HEK293 (cell line): ENCODE results near the gene TRPC4AP.
A peak's percentile ranks its signal among the peaks of the same experiment; 100 is the strongest.

Experiments used
- CTCF ChIA-PET: fragments of 350-600 bp; formaldehyde crosslinking; extraction: SDS; loops from one replicate; lab custom pipeline; 2021; ENCODE audit warnings: antibody characterized with exemption; lab: Yijun Ruan, JAX
- POLR2A ChIA-PET: fragments of 300-600 bp; formaldehyde crosslinking; extraction: SDS; loops from one replicate; lab custom pipeline; 2020; ENCODE audit warnings: antibody characterized with exemption, inconsistent platforms; lab: Yijun Ruan, JAX
- H3K27ac ChIP-seq: fragments of 200-500 bp; sonication (Bioruptor generic); 2 replicates; pipeline ENCODE4 v1.5.1; 2014; ENCODE audit warnings: low read depth, low read length, control low read depth, inconsistent platforms; ENCODE audit errors: extremely low read depth
- H3K36me3 ChIP-seq, 2 experiments: fragments of 200-500 bp in 1 of 2; sonication (Bioruptor generic) in 1 of 2; 1 replicate in 1 of 2; 2 replicates in 1 of 2; pipeline ENCODE4 v1.5.1; 2014 to 2017; ENCODE audit warnings: inconsistent platforms in 2 of 2, low read length in 2 of 2; ENCODE audit not compliant: control insufficient read depth in 2 of 2, insufficient read depth in 1 of 2
- H3K4me1 ChIP-seq: fragments of 200-500 bp; sonication (Bioruptor generic); 2 replicates; pipeline ENCODE4 v1.5.1; 2014; ENCODE audit warnings: mild to moderate bottlenecking, low read length, inconsistent platforms; ENCODE audit not compliant: control insufficient read depth, insufficient read depth
- H3K4me3 ChIP-seq: 2 replicates; pipeline ENCODE4 v1.5.1; 2011; ENCODE audit warnings: low read depth, mild to moderate bottlenecking, control low read depth, low read length, moderate library complexity
- H3K9me3 ChIP-seq: fragments of 200-500 bp; sonication (Bioruptor generic); 2 replicates; pipeline ENCODE4 v1.5.1; 2014; ENCODE audit warnings: low read depth, low read length, inconsistent platforms; ENCODE audit not compliant: control insufficient read depth, insufficient read depth
- GLI4 ChIP-seq: fragments of 450-650 bp; formaldehyde crosslinking; IDR thresholded peaks from 2 replicates; pipeline ENCODE4 v1.5.1; 2016; ENCODE audit warnings: missing biosample characterization, missing genetic modification characterization
- KLF7 ChIP-seq: fragments of 450-650 bp; formaldehyde crosslinking; IDR thresholded peaks from 2 replicates; pipeline ENCODE4 v1.5.1; 2016; ENCODE audit warnings: missing biosample characterization, missing genetic modification characterization, borderline replicate concordance
- MZF1 ChIP-seq: fragments of 450-650 bp; formaldehyde crosslinking; IDR thresholded peaks from 2 replicates; pipeline ENCODE4 v1.5.1; 2017; ENCODE audit warnings: missing biosample characterization, missing genetic modification characterization, borderline replicate concordance
- SCRT2 ChIP-seq: fragments of 450-650 bp; formaldehyde crosslinking; IDR thresholded peaks from 2 replicates; pipeline ENCODE4 v1.5.1; 2016; ENCODE audit warnings: missing biosample characterization, missing genetic modification characterization
- ZFP3 ChIP-seq: fragments of 450-650 bp; formaldehyde crosslinking; IDR thresholded peaks from 2 replicates; pipeline ENCODE4 v1.5.1; 2016; ENCODE audit warnings: low read depth, missing biosample characterization, missing genetic modification characterization
- ZNF274 ChIP-seq, 2 experiments: fragments of 200-500 bp in 1 of 2; fragments of 450-650 bp in 1 of 2; sonication (Bioruptor generic) in 1 of 2; formaldehyde crosslinking in 1 of 2; IDR thresholded peaks; 2 replicates each; pipeline versions ENCODE4 v1.5.1 to v1.6.1; 2014 to 2016; ENCODE audit warnings: borderline replicate concordance in 1 of 2, inconsistent platforms in 1 of 2, low read length in 1 of 2, missing biosample characterization in 1 of 2, missing genetic modification characterization in 1 of 2
- ZNF311 ChIP-seq: fragments of 450-650 bp; formaldehyde crosslinking; IDR thresholded peaks from 2 replicates; pipeline ENCODE4 v1.5.1; 2017; ENCODE audit warnings: missing biosample characterization, missing genetic modification characterization, borderline replicate concordance
- ZNF335 ChIP-seq: fragments of 450-650 bp; formaldehyde crosslinking; conservative IDR thresholded peaks from 2 replicates; pipeline ENCODE4 v1.5.1; 2016; ENCODE audit warnings: missing biosample characterization, missing genetic modification characterization
- ZNF341 ChIP-seq: fragments of 450-650 bp; formaldehyde crosslinking; IDR thresholded peaks from 2 replicates; pipeline ENCODE4; 2016; ENCODE audit warnings: low read depth, missing biosample characterization, missing genetic modification characterization
- ZNF394 ChIP-seq: fragments of 450-650 bp; formaldehyde crosslinking; IDR thresholded peaks from 2 replicates; pipeline ENCODE4 v1.5.1; 2016; ENCODE audit warnings: missing biosample characterization, missing genetic modification characterization, mild to moderate bottlenecking, moderate library complexity, borderline replicate concordance
- ZNF558 ChIP-seq: fragments of 450-650 bp; formaldehyde crosslinking; IDR thresholded peaks from 2 replicates; pipeline ENCODE4 v1.5.1; 2016; ENCODE audit warnings: missing biosample characterization, missing genetic modification characterization
- TF ChIP-seq, protein P1 (sequence below): fragments of 450-650 bp; formaldehyde crosslinking; conservative IDR thresholded peaks from 2 replicates; pipeline ENCODE4 v1.5.1; 2016; ENCODE audit warnings: low read depth, missing biosample characterization, missing genetic modification characterization
- TF ChIP-seq, protein P2 (sequence below): fragments of 450-650 bp; formaldehyde crosslinking; IDR thresholded peaks from 2 replicates; pipeline ENCODE4 v1.5.1; 2017; ENCODE audit warnings: missing biosample characterization, missing genetic modification characterization

TRPC4AP gene

DNA sequence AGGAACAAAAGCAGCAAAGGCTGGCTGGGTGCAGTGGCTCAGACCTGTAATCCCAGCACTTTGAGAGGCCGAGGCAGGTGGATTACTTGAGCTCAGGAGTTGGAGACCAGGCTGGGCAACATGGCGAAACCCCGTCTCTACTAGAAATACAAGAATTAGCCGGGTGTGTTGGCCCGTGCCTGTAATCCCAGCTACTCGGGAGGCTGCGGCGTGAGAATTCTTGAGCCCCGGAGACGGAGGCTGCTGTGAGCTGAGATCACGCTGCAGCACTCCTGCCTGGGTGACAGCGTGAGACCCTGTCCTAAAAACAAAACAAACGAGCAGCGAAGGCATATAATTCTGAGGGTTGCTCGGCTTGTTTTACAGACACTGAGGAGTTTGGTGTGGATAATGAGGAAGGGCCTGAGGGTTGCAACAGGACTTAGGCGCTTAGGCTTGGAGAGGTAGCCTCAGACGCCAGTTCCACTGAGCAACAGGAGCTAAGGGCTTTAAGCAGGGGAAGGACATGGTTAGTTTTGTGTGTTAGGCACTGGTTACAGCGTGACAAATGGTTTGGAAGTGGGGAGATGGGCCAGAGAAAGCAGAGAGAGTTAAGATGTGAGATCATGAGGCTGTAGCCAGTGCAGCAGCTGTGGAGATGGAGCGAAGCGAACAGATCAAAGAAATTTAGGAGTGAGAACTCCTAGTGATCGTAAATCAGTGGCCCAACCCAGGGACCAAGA is 135.7 kb downstream of the TRPC4AP start:
- no peaks in the 10 kb centered on the region for H3K9me3 ChIP-seq
- H3K4me3 ChIP-seq, result no peak overlapping the region
- no peaks in the 10 kb centered on the region; the same call in 1 of the 2 replicates for H3K4me1 ChIP-seq
- ChIA-PET POLR2A (interaction anchor here (0.7 kb wide), 2 partner anchors 13 to 636 kb away, joined by 4 to 9 read pairs; no protein-coding TSS in a partner anchor), CTCF (interaction anchor here (5.1 kb wide), 1 partner anchor 83 kb away, joined by 40 read pairs; the partner anchor contains the start of gene GGT7)
- peaks cover 0 to 2% of the 10 kb centered on the region in 2 experiments; a peak in 1 of 3 replicates for H3K36me3 ChIP-seq
- H3K27ac ChIP-seq, result no peak overlapping the region
- TF ChIP-seq ZNF394 (tag by site-specific recombination) (no peak), GLI4 (tag by site-specific recombination) (no peak), ZNF558 (tag by site-specific recombination) (no peak), SCRT2 (peak; percentile 14; the same call in 1 of the 2 replicates), ZNF341 (no peak), ZNF274 (IDR thresholded peaks at IDR 0.05; ENCODE audit: low read length) (no peak), ZNF274 (tag by site-specific recombination; IDR thresholded peaks at IDR 0.05; ENCODE audit: borderline replicate concordance) (peak; percentile 88; the same call in 1 of the 2 replicates), ZFP3 (tag by site-specific recombination) (no peak)
- TF ChIP-seq, protein P1, sequence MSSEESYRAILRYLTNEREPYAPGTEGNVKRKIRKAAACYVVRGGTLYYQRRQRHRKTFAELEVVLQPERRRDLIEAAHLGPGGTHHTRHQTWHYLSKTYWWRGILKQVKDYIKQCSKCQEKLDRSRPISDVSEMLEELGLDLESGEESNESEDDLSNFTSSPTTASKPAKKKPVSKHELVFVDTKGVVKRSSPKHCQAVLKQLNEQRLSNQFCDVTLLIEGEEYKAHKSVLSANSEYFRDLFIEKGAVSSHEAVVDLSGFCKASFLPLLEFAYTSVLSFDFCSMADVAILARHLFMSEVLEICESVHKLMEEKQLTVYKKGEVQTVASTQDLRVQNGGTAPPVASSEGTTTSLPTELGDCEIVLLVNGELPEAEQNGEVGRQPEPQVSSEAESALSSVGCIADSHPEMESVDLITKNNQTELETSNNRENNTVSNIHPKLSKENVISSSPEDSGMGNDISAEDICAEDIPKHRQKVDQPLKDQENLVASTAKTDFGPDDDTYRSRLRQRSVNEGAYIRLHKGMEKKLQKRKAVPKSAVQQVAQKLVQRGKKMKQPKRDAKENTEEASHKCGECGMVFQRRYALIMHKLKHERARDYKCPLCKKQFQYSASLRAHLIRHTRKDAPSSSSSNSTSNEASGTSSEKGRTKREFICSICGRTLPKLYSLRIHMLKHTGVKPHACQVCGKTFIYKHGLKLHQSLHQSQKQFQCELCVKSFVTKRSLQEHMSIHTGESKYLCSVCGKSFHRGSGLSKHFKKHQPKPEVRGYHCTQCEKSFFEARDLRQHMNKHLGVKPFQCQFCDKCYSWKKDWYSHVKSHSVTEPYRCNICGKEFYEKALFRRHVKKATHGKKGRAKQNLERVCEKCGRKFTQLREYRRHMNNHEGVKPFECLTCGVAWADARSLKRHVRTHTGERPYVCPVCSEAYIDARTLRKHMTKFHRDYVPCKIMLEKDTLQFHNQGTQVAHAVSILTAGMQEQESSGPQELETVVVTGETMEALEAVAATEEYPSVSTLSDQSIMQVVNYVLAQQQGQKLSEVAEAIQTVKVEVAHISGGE (tag by site-specific recombination), result no peak
- TF ChIP-seq, all 188 proteins: peak for 2

DNA sequence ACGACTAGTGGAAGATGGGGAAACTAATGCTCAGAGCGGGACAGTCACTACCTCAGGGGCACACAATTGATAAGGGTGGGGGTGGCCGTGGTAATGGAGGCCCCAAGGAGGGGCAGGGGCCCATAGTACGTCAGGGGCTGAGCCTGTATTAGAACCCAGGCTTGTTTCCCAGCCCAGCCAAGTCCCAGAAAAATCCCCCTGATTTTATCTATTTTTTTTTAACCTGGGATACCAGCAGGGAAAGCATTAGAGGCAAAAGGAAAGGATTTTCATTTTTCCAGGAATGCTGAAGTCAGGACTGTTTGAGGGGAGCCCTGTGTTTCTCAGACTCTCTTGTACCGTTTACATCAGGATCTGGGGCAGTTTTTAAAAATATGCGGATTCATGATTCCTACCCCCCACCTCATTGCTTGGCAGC is 136.6 kb downstream of the TRPC4AP start:
- 0 out of 2 replicates have a peak, but pooled peaks have one; percentile 26 for TF ChIP-seq KLF7 (tag by site-specific recombination)
- no peak for TF ChIP-seq ZNF311 (tag by site-specific recombination)
- TF ChIP-seq, protein P2, sequence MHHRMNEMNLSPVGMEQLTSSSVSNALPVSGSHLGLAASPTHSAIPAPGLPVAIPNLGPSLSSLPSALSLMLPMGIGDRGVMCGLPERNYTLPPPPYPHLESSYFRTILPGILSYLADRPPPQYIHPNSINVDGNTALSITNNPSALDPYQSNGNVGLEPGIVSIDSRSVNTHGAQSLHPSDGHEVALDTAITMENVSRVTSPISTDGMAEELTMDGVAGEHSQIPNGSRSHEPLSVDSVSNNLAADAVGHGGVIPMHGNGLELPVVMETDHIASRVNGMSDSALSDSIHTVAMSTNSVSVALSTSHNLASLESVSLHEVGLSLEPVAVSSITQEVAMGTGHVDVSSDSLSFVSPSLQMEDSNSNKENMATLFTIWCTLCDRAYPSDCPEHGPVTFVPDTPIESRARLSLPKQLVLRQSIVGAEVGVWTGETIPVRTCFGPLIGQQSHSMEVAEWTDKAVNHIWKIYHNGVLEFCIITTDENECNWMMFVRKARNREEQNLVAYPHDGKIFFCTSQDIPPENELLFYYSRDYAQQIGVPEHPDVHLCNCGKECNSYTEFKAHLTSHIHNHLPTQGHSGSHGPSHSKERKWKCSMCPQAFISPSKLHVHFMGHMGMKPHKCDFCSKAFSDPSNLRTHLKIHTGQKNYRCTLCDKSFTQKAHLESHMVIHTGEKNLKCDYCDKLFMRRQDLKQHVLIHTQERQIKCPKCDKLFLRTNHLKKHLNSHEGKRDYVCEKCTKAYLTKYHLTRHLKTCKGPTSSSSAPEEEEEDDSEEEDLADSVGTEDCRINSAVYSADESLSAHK (tag by site-specific recombination), result no peak; the same call in 1 of the 2 replicates
- TF ChIP-seq ZNF335 (tag by site-specific recombination), result peak; percentile 72
- no peak for TF ChIP-seq MZF1 (tag by site-specific recombination)
- peak overlapping the region; percentile 73 for H3K4me3 ChIP-seq

More for the DNA sequence above, 136.6 kb downstream of the TRPC4AP start:
- Histone ChIP-seq H3K4me1 (no peaks in the 10 kb centered on the region; the same call in 1 of the 2 replicates), H3K36me3 (peaks cover 0 to 10% of the 10 kb centered on the region in 2 experiments; a peak in 1 of 3 replicates), H3K9me3 (no peaks in the 10 kb centered on the region), H3K27ac (no peak overlapping the region; the same call in 1 of the 2 replicates)
- ChIA-PET POLR2A (interaction anchor here (0.6 to 2.4 kb wide), 7 partner anchors 12 to 321 kb away, joined by 3 to 13 read pairs (median 4); partner anchors contain the start of genes ACSS2 and GGT7), CTCF (interaction anchor here (0.6 to 5.1 kb wide), 3 partner anchors 82 to 240 kb away, joined by 3 to 40 read pairs (median 3); partner anchors contain the start of gene GGT7)
